WTC11 (cell line): ENCODE measurements around the gene SRRM5. TPM values are rescaled to one million over a fixed set of nuclear protein-coding genes. Genes with fewer than 3 reads are reported as not detected.

Source experiments
- ATF6 ChIP-seq: sonication (generic); formaldehyde crosslinking; IDR thresholded peaks from 2 replicates; pipeline ENCODE4 v1.8.1; 2023; ENCODE audit warnings: mild to moderate bottlenecking, missing genetic modification reagents
- CREM ChIP-seq: sonication (generic); formaldehyde crosslinking; IDR thresholded peaks from 2 replicates; pipeline ENCODE4 v1.8.1; 2022; ENCODE audit warnings: mild to moderate bottlenecking, missing genetic modification reagents, moderate library complexity
- E2F5 ChIP-seq: sonication (generic); formaldehyde crosslinking; IDR thresholded peaks from 2 replicates; pipeline ENCODE4 v1.8.1; 2022; ENCODE audit warnings: mild to moderate bottlenecking, moderate library complexity, missing genetic modification reagents
- FOXP4 ChIP-seq: sonication (generic); formaldehyde crosslinking; IDR thresholded peaks from 2 replicates; pipeline ENCODE4 v1.8.0; 2022; ENCODE audit warnings: mild to moderate bottlenecking, missing genetic modification reagents
- IRF1 ChIP-seq: sonication (generic); formaldehyde crosslinking; IDR thresholded peaks from 2 replicates; pipeline ENCODE4 v1.8.0; 2023; ENCODE audit warnings: missing genetic modification reagents
- JUN ChIP-seq: sonication (generic); formaldehyde crosslinking; IDR thresholded peaks from 2 replicates; pipeline ENCODE4 v1.8.0; 2023; ENCODE audit warnings: mild to moderate bottlenecking, missing genetic modification reagents
- MXD4 ChIP-seq: fragments of 250-450 bp; sonication (Bioruptor Pico); IDR thresholded peaks from 2 replicates; pipeline ENCODE4 v1.8.0; 2021; ENCODE audit warnings: mild to moderate bottlenecking, moderate library complexity, borderline replicate concordance
- PRRX2 ChIP-seq: fragments of 250-450 bp; sonication (Bioruptor Pico); IDR thresholded peaks from 2 replicates; pipeline ENCODE4 v1.8.0; 2021; ENCODE audit warnings: mild to moderate bottlenecking
- SMAD3 ChIP-seq: sonication (generic); formaldehyde crosslinking; IDR thresholded peaks from 2 replicates; pipeline ENCODE4 v1.8.0; 2022; ENCODE audit warnings: missing genetic modification reagents, mild to moderate bottlenecking, borderline replicate concordance
- TCF7 ChIP-seq: sonication (generic); formaldehyde crosslinking; IDR thresholded peaks from 2 replicates; pipeline ENCODE4 v1.8.0; 2022; ENCODE audit warnings: mild to moderate bottlenecking, low read depth, missing genetic modification reagents, moderate library complexity
- USF1 ChIP-seq: sonication (generic); formaldehyde crosslinking; IDR thresholded peaks from 2 replicates; pipeline ENCODE4 v1.8.0; 2022; ENCODE audit warnings: mild to moderate bottlenecking, missing genetic modification reagents
- USF2 ChIP-seq: sonication (generic); formaldehyde crosslinking; IDR thresholded peaks from 2 replicates; pipeline ENCODE4 v1.8.1; 2023; ENCODE audit warnings: mild to moderate bottlenecking, missing genetic modification reagents, moderate library complexity
- ZBTB43 ChIP-seq: sonication (generic); formaldehyde crosslinking; IDR thresholded peaks from 2 replicates; pipeline ENCODE4 v1.8.1; 2023; ENCODE audit warnings: mild to moderate bottlenecking, missing genetic modification reagents
- total RNA-seq: library from RNA; stranded (reverse); gene quantifications from 3 replicates; pipeline ENCODE4 v1.2.3, GENCODE V29; 2021
- TF ChIP-seq, protein P1 (sequence below): fragments of 250-450 bp; sonication (Bioruptor Pico); IDR thresholded peaks from 2 replicates; pipeline ENCODE4 v1.9.0; 2021; ENCODE audit warnings: mild to moderate bottlenecking, borderline replicate concordance

Gene SRRM5
- total RNA-seq, 1 experiment from 2014 or later, result 0.42 TPM

DNA sequence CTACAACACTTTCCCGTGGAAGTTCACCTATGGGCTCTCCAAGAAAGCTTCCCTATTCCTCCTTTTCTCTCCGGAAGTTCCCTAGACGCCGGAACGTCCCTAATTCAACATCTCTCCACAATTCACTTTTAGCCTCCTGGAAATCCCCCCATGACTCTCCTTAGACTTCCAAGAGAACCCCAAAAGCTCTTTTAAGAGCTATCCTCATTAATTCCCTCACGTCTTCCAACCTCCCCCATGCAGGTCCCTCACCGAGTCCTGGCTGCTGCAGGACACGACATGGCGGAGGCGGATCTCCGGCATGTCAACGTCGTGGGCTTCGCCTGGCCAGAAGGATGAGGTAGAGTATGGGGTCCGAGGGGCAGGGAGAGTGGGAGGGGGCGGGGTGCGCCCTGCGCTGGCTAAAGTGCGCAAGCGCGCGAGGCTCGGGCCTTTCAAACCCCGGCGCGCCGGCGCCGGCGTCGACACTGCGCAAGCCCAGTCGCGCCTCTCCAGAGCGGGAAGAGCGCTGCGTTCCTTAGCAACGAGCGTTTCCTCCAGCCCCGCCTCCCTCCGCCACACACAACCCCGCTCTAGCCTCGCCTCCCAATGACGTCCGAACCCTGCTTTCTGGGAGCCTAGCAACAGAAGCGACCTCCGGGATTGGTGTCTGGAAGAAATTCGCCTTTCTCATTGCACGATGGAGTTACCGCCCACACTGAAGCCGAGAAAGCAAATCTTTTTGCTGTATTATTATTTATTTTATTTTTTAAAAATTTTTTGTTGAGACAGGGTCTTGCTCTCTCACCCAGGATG lies 36.5 kb upstream of the SRRM5 start, which contains the start of the genes PINLYP and XRCC1 (continued):
- TF ChIP-seq, protein P1, sequence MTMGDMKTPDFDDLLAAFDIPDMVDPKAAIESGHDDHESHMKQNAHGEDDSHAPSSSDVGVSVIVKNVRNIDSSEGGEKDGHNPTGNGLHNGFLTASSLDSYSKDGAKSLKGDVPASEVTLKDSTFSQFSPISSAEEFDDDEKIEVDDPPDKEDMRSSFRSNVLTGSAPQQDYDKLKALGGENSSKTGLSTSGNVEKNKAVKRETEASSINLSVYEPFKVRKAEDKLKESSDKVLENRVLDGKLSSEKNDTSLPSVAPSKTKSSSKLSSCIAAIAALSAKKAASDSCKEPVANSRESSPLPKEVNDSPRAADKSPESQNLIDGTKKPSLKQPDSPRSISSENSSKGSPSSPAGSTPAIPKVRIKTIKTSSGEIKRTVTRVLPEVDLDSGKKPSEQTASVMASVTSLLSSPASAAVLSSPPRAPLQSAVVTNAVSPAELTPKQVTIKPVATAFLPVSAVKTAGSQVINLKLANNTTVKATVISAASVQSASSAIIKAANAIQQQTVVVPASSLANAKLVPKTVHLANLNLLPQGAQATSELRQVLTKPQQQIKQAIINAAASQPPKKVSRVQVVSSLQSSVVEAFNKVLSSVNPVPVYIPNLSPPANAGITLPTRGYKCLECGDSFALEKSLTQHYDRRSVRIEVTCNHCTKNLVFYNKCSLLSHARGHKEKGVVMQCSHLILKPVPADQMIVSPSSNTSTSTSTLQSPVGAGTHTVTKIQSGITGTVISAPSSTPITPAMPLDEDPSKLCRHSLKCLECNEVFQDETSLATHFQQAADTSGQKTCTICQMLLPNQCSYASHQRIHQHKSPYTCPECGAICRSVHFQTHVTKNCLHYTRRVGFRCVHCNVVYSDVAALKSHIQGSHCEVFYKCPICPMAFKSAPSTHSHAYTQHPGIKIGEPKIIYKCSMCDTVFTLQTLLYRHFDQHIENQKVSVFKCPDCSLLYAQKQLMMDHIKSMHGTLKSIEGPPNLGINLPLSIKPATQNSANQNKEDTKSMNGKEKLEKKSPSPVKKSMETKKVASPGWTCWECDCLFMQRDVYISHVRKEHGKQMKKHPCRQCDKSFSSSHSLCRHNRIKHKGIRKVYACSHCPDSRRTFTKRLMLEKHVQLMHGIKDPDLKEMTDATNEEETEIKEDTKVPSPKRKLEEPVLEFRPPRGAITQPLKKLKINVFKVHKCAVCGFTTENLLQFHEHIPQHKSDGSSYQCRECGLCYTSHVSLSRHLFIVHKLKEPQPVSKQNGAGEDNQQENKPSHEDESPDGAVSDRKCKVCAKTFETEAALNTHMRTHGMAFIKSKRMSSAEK (CRISPR knock-in tag), result no peak
- TF ChIP-seq ZBTB43 (CRISPR knock-in tag), result no peak
- no peak for TF ChIP-seq ATF6
- TF ChIP-seq USF2 (CRISPR knock-in tag), result no peak
- peak; percentile 74; the same call in 1 of the 2 replicates for TF ChIP-seq E2F5 (CRISPR knock-in tag)
- no peak for TF ChIP-seq MXD4 (CRISPR knock-in tag)
- no peak for TF ChIP-seq TCF7
- no peak for TF ChIP-seq SMAD3 (CRISPR knock-in tag)
- no peak for TF ChIP-seq JUN (CRISPR knock-in tag)
- TF ChIP-seq IRF1 (CRISPR knock-in tag), result no peak
- TF ChIP-seq FOXP4 (CRISPR knock-in tag), result 0 out of 2 replicates have a peak, but pooled peaks have one; percentile 25
- TF ChIP-seq CREM, result peak; percentile 77; the same call in 1 of the 2 replicates
- no peak for TF ChIP-seq PRRX2 (CRISPR knock-in tag)
- no peak for TF ChIP-seq USF1 (CRISPR knock-in tag)
